HepG2 (cell line): ENCODE measurements around the gene DYNC1I2. TPM values are rescaled to one million over a fixed set of nuclear protein-coding genes. Genes with fewer than 3 reads are reported as not detected.
A peak's percentile ranks its signal among the peaks of the same experiment; 100 is the strongest.

Source experiments
- AHDC1 ChIP-seq: sonication (generic); formaldehyde crosslinking; IDR thresholded peaks from 2 replicates; pipeline ENCODE4 v1.5.1; 2020; ENCODE audit warnings: mild to moderate bottlenecking, missing genetic modification reagents, borderline replicate concordance
- ASH2L ChIP-seq: fragments of 300-600, 200-600 bp; sonication (generic); IDR thresholded peaks from 2 replicates; pipeline ENCODE4 v1.7.0; 2017; ENCODE audit warnings: low read depth, mild to moderate bottlenecking, moderate library complexity, mixed read lengths, low read length; ENCODE audit not compliant: insufficient read length
- BRF2 ChIP-seq: sonication (generic); formaldehyde crosslinking; IDR thresholded peaks from 2 replicates; pipeline ENCODE4 v1.8.1; 2022; ENCODE audit warnings: mild to moderate bottlenecking, missing genetic modification reagents
- CREB1 ChIP-seq, 2 experiments: fragments of 450-650 bp in 1 of 2; IDR thresholded peaks; 2 replicates each; pipeline ENCODE4 v1.6.1; 2016 to 2017; ENCODE audit warnings: control low read depth in 1 of 2, mild to moderate bottlenecking in 1 of 2, missing compliant biosample characterization in 1 of 2, missing genetic modification characterization in 1 of 2
- ETS1 ChIP-seq: sonication (generic); formaldehyde crosslinking; IDR thresholded peaks from 2 replicates; pipeline ENCODE4 v1.4.0; 2020; ENCODE audit warnings: missing genetic modification reagents
- HOMEZ ChIP-seq: IDR thresholded peaks from 2 replicates; pipeline ENCODE4 v1.6.1; 2016; ENCODE audit warnings: low read depth
- MBD4 ChIP-seq: IDR thresholded peaks from 2 replicates; pipeline ENCODE4 v1.6.1; 2012; ENCODE audit warnings: low read length, inconsistent platforms, borderline replicate concordance
- MIER2 ChIP-seq: IDR thresholded peaks from 2 replicates; pipeline ENCODE4 v1.6.1; 2016; ENCODE audit warnings: missing biosample characterization, missing genetic modification reagents
- PATZ1 ChIP-seq: sonication (generic); formaldehyde crosslinking; IDR thresholded peaks from 2 replicates; pipeline ENCODE4 v1.4.0; 2020; ENCODE audit warnings: missing genetic modification reagents
- PLSCR1 ChIP-seq: sonication (generic); formaldehyde crosslinking; IDR thresholded peaks from 2 replicates; pipeline ENCODE4 v1.5.0; 2020; ENCODE audit warnings: missing genetic modification reagents, mild to moderate bottlenecking, borderline replicate concordance
- RBM39 ChIP-seq: fragments of 200-400 bp; formaldehyde crosslinking; IDR thresholded peaks from one replicate; pipeline ENCODE4 v1.6.1; 2018; ENCODE audit warnings: antibody characterized with exemption, mild to moderate bottlenecking, low read depth, low read length; ENCODE audit not compliant: poor library complexity, severe bottlenecking
- SALL1 ChIP-seq: sonication (generic); formaldehyde crosslinking; IDR thresholded peaks from 2 replicates; pipeline ENCODE4 v1.8.0; 2022; ENCODE audit warnings: mild to moderate bottlenecking, missing genetic modification reagents
- SMYD3 ChIP-seq: sonication (generic); formaldehyde crosslinking; IDR thresholded peaks from 2 replicates; pipeline ENCODE4 v1.8.1; 2023; ENCODE audit warnings: mild to moderate bottlenecking, missing genetic modification reagents
- ZBTB20 ChIP-seq: sonication (generic); formaldehyde crosslinking; IDR thresholded peaks from 2 replicates; pipeline ENCODE4 v1.8.1; 2023; ENCODE audit warnings: missing genetic modification reagents, low read depth, mild to moderate bottlenecking, borderline replicate concordance
- ZNF264 ChIP-seq: sonication (generic); formaldehyde crosslinking; IDR thresholded peaks from 2 replicates; pipeline ENCODE4 v1.4.0; 2020; ENCODE audit warnings: missing genetic modification reagents
- ZNF331 ChIP-seq: sonication (generic); formaldehyde crosslinking; IDR thresholded peaks from 2 replicates; pipeline ENCODE4 v1.4.0; 2020; ENCODE audit warnings: missing genetic modification reagents
- polyA plus RNA-seq, 8 experiments: library from polyadenylated mRNA; depleted of rRNA in 3 of 8; stranded (reverse) in 7 of 8; unstranded in 1 of 8; fragments of >200 nt; fragmentation: Illumina TruSeq in 4 of 8; extraction: Trizol in 4 of 8; gene quantifications; 2 replicates each; pipeline versions ENCODE4 v1.2.1 to v1.2.3, GENCODE V29; 2011 to 2016; ENCODE audit warnings: low read depth in 4 of 8, missing spikeins in 1 of 8, mixed read lengths in 1 of 8; ENCODE audit not compliant: insufficient read depth in 1 of 8
- total RNA-seq, 5 experiments: library from RNA; depleted of rRNA; stranded (reverse); fragments of >200 nt; fragmentation: Illumina TruSeq; extraction: Trizol; gene quantifications; 2 replicates each; pipeline ENCODE4 v1.2.3, GENCODE V29; 2016; ENCODE audit warnings: low read depth in 1 of 5

DYNC1I2 gene
- total and polyA plus RNA-seq, 2 of the 13 experiments (the other 11 are each of a cell fraction or from before 2014, with no cell fraction given), result 84.0 to 99.8 TPM

GRCh38 chr2:171772373-171772772 is 85.1 kb downstream of the DYNC1I2 start (continued):
- no peak for TF ChIP-seq PLSCR1 (CRISPR knock-in tag)
- peak; percentile 86; the same call in 1 of the 2 replicates for TF ChIP-seq HOMEZ (CRISPR knock-in tag)
- no peak for TF ChIP-seq BRF2 (CRISPR knock-in tag)
- peak; percentile 58; the same call in 1 of the 2 replicates for TF ChIP-seq SALL1 (CRISPR knock-in tag)
- peak; percentile 100 for TF ChIP-seq ZBTB20
- TF ChIP-seq PATZ1 (CRISPR knock-in tag), result peak; percentile 35; the same call in 1 of the 2 replicates
- no peak for TF ChIP-seq ETS1 (CRISPR knock-in tag)
- peak; percentile 32; the same call in 1 of the 2 replicates for TF ChIP-seq MIER2 (CRISPR knock-in tag)
- peak; percentile 51; the same call in 1 of the 2 replicates for TF ChIP-seq ZNF331 (CRISPR knock-in tag)
- TF ChIP-seq SMYD3 (CRISPR knock-in tag), result no peak
- TF ChIP-seq RBM39, result no peak
- 0 out of 2 replicates have a peak, but pooled peaks have one; percentile 23 for TF ChIP-seq MBD4
- TF ChIP-seq ASH2L, result peak; percentile 48
- peak; percentile 64; the same call in 1 of the 2 replicates for TF ChIP-seq ZNF264 (CRISPR knock-in tag)
- peak; percentile 34; the same call in 1 of the 2 replicates for TF ChIP-seq CREB1 (IDR thresholded peaks at IDR 0.05)
- peak; percentile 41; the same call in 1 of the 2 replicates for TF ChIP-seq CREB1 (CRISPR knock-in tag; IDR thresholded peaks at IDR 0.05)
- TF ChIP-seq AHDC1 (CRISPR knock-in tag), result peak; percentile 97
